Measurements from ENCODE around the gene FAM186B. TPM values are rescaled to one million over a fixed set of nuclear protein-coding genes. Genes with fewer than 3 reads are reported as not detected.

The FAM186B gene
- polyA plus RNA-seq, 3 donors: not detected

DNA sequence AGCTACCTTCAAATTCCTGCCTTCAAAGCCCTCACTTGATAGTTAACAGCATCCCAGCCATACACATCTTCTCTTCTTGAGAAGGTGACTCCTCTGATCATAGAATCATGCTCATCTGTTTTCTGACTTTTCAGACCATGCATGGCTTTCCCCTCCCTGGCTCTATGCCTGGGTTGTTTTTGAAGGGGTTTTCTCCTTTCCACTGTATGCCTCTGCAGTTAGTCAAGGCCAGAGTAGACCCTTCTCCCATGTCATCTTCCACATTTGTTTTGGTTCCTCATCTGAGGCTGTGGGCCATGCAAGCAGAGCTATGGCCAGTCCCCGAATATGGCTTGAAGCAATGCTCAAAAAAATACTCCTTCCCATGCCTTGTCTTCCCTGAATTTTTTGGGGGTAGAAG lies 23.2 kb downstream of the FAM186B start:
- no peak for DNase-seq
- no peak overlapping the region for H3K4me2 ChIP-seq (replicated peaks; ENCODE audit: extremely low read depth, low read length, poor library complexity, severe bottlenecking)
- H3K36me3 ChIP-seq (replicated peaks in 1 of 2; ENCODE audit: control insufficient read depth in 1 of 2, insufficient read depth in 2 of 2, low read length in 2 of 2): no peaks in the 10 kb centered on the region
- H3K9me3 ChIP-seq (replicated peaks in 1 of 2; ENCODE audit: control insufficient read depth in 1 of 2, insufficient read depth in 1 of 2, low read length in 2 of 2): no peaks in the 10 kb centered on the region
- TF ChIP-seq, protein P1, sequence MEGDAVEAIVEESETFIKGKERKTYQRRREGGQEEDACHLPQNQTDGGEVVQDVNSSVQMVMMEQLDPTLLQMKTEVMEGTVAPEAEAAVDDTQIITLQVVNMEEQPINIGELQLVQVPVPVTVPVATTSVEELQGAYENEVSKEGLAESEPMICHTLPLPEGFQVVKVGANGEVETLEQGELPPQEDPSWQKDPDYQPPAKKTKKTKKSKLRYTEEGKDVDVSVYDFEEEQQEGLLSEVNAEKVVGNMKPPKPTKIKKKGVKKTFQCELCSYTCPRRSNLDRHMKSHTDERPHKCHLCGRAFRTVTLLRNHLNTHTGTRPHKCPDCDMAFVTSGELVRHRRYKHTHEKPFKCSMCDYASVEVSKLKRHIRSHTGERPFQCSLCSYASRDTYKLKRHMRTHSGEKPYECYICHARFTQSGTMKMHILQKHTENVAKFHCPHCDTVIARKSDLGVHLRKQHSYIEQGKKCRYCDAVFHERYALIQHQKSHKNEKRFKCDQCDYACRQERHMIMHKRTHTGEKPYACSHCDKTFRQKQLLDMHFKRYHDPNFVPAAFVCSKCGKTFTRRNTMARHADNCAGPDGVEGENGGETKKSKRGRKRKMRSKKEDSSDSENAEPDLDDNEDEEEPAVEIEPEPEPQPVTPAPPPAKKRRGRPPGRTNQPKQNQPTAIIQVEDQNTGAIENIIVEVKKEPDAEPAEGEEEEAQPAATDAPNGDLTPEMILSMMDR (IDR thresholded peaks at IDR 0.05): no peak
- no peaks in the 10 kb centered on the region for H3K4me1 ChIP-seq (ENCODE audit: control insufficient read depth in 1 of 2, insufficient read depth in 2 of 2, low read length in 2 of 2)
- Mint-ChIP-seq H3K27ac (no peak overlapping the region), H3K9me3 (peaks cover 0 to 1% (median 0%) of the 10 kb centered on the region in 7 donors), H3K4me1 (peaks cover 8% of the 10 kb centered on the region), H3K27me3 (ENCODE audit: low read depth in 3 of 3) (peaks cover 0 to 3% (median 2%) of the 10 kb centered on the region in 3 donors), H3K36me3 (peaks cover 9 to 12% of the 10 kb centered on the region in 2 donors), H3K4me3 (no peak overlapping the region)
- H3K79me2 ChIP-seq (ENCODE audit: insufficient read depth, low read length): no peaks in the 10 kb centered on the region
- WGBS (ENCODE audit: insufficient coverage): no CpG with 5 or more reads among the region's 1 CpG
- H3K4me3 ChIP-seq (replicated peaks in 1 of 3; ENCODE audit: low read depth in 2 of 3, low read length in 3 of 3): no peak overlapping the region
- no peaks in the 10 kb centered on the region for H4K20me1 ChIP-seq (ENCODE audit: insufficient read depth, low read length)
- H2AFZ ChIP-seq (ENCODE audit: insufficient read depth, low read depth, low read length, poor library complexity, severe bottlenecking): no peak overlapping the region
- no peak overlapping the region for H3K27ac ChIP-seq (ENCODE audit: low read depth in 1 of 2, low read length in 2 of 2)
- H3K9ac ChIP-seq (ENCODE audit: insufficient read depth, low read length, poor library complexity, severe bottlenecking): no peak overlapping the region
- no peaks in the 10 kb centered on the region for H3K27me3 ChIP-seq (ENCODE audit: control insufficient read depth in 2 of 2, insufficient read depth in 2 of 2, low read length in 2 of 2)
- intact Hi-C loops (cut with micrococcal nuclease): loop anchor here in 1 of 2 donors (5.0 kb wide), 1 partner anchor 225 kb away; no protein-coding TSS in a partner anchor

DNA sequence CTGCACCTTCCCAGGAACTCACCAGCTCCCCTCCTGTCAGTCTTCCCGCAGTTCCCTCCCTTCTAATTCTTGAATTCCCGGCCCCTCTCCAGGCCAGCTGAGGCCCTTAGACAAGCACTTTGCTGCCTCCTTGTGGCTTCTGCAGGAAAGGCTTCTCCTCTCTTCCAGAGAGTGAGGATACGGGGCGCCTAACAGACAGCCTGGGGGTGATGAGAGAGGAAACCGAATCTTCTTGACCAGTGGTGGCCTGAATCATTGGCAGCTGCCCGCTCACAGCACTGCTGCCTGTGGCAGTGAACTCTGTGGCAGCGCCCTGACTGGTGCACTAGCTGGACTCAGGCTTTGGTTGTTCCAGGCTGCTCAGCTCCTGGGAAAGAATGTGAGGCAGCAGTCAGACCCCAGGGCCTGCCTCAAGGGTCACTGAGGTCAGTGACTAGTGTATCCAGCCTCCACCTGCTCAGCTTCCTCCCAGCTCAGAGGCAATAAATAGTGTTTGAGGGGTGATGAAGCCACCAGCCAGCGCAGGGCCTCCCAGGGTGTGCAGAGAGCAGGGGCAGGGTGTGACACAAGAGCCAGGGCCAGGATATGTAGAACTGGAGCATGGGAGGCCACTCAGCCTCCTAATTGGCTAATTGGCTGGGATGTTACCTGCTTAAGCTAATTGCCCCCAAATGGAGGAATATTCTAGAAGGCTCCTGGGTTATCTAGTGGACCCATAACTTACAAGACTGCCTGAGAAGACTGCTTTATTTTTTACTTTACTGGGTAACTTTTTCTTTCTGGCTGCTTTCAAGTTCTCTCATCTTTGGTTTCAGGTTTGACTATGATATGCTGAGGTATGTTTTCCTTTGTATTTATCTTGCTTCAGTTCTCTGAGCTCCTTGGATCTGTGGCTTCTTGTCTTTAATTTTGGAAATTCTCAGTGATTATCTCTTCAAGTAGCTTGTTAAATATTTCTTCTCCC lies 24.6 kb downstream of the FAM186B start:
- Mint-ChIP-seq H3K27ac (peak overlapping the region in 1 of 7 donors; percentile 31), H3K36me3 (peaks cover 9 to 12% of the 10 kb centered on the region in 2 donors), H3K27me3 (ENCODE audit: low read depth in 3 of 3) (peaks cover 0 to 1% (median 0%) of the 10 kb centered on the region in 3 donors), H3K4me1 (peaks cover 8% of the 10 kb centered on the region), H3K9me3 (peaks cover 0 to 1% (median 0%) of the 10 kb centered on the region in 7 donors), H3K4me3 (peak overlapping the region in 1 of 2 donors; percentile 35)
- no peak overlapping the region for H3K4me3 ChIP-seq (replicated peaks in 1 of 3; ENCODE audit: low read depth in 2 of 3, low read length in 3 of 3)
- 68% methylated on average over 3 of the region's 8 CpGs for WGBS (ENCODE audit: insufficient coverage)
- DNase-seq: peak; percentile 33 to 47 (median 46)
- H3K9me3 ChIP-seq (replicated peaks in 1 of 2; ENCODE audit: control insufficient read depth in 1 of 2, insufficient read depth in 1 of 2, low read length in 2 of 2): no peaks in the 10 kb centered on the region
- H3K36me3 ChIP-seq (replicated peaks in 1 of 2; ENCODE audit: control insufficient read depth in 1 of 2, insufficient read depth in 2 of 2, low read length in 2 of 2): no peaks in the 10 kb centered on the region
- H2AFZ ChIP-seq (ENCODE audit: insufficient read depth, low read depth, low read length, poor library complexity, severe bottlenecking): no peak overlapping the region
- H3K4me1 ChIP-seq (ENCODE audit: control insufficient read depth in 1 of 2, insufficient read depth in 2 of 2, low read length in 2 of 2): no peaks in the 10 kb centered on the region
- TF ChIP-seq, protein P1 (IDR thresholded peaks at IDR 0.05): peak; percentile 86
- H3K4me2 ChIP-seq (replicated peaks; ENCODE audit: extremely low read depth, low read length, poor library complexity, severe bottlenecking): no peak overlapping the region
- H3K27ac ChIP-seq (ENCODE audit: low read depth in 1 of 2, low read length in 2 of 2): peak overlapping the region in 1 of 2 donors; percentile 5
- H4K20me1 ChIP-seq (ENCODE audit: insufficient read depth, low read length): no peaks in the 10 kb centered on the region
- H3K79me2 ChIP-seq (ENCODE audit: insufficient read depth, low read length): no peaks in the 10 kb centered on the region
- no peak overlapping the region for H3K9ac ChIP-seq (ENCODE audit: insufficient read depth, low read length, poor library complexity, severe bottlenecking)
- H3K27me3 ChIP-seq (ENCODE audit: control insufficient read depth in 2 of 2, insufficient read depth in 2 of 2, low read length in 2 of 2): no peaks in the 10 kb centered on the region
- intact Hi-C loops (cut with micrococcal nuclease): loop anchor here in 1 of 2 donors (5.0 kb wide), 1 partner anchor 224 kb away; no protein-coding TSS in a partner anchor

Measured in CD14-positive monocyte (primary cell).